HUES6 (cell line): Measurements from ENCODE around the gene BCAS3.

Experiments used
- H3K27ac ChIP-seq: 2 replicates; pipeline ENCODE4 v1.7.0; 2013; ENCODE audit warnings: low read depth, mild to moderate bottlenecking, low read length, inconsistent platforms
- H3K27me3 ChIP-seq: 2 replicates; pipeline ENCODE4 v1.6.1; 2013; ENCODE audit warnings: low read length; ENCODE audit not compliant: control insufficient read depth, insufficient read depth
- H3K36me3 ChIP-seq: 2 replicates; pipeline ENCODE4 v1.6.1; 2013; ENCODE audit warnings: low read length; ENCODE audit not compliant: control insufficient read depth, insufficient read depth
- H3K4me1 ChIP-seq: 2 replicates; pipeline ENCODE4 v1.6.1; 2013; ENCODE audit warnings: low read length; ENCODE audit not compliant: control insufficient read depth, insufficient read depth
- H3K4me3 ChIP-seq: 2 replicates; pipeline ENCODE4 v1.5.1; 2013; ENCODE audit warnings: low read depth, low read length
- H3K9ac ChIP-seq: one replicate; pipeline ENCODE4 v1.6.1; 2013; ENCODE audit warnings: mild to moderate bottlenecking, low read length
- H3K9me3 ChIP-seq: 2 replicates; pipeline ENCODE4 v1.6.1; 2013; ENCODE audit warnings: low read depth, low read length; ENCODE audit not compliant: control insufficient read depth, insufficient read depth

The BCAS3 gene

DNA sequence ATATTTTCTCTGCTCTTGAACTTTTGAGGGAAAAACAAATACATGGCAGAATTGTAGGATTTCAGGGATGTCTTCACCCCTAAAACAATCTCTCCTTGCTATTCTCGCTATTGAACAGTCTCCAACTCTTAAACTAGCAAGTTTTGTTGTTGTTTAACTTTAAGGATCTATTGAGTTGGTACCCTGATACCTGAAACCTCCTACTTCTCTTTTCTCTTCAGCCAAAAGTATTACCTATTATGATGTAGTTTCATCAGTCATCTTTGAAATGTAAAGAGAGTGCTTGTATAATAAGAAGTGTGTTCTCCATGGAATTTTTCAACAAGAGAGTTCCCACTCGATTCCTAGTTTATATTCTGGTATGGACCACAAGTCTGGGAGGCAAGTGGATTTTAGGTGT lies 510.4 kb downstream of the BCAS3 start:
- Histone ChIP-seq H3K9me3 (peaks cover 2% of the 10 kb centered on the region; the same call in 1 of the 2 replicates), H3K4me1 (peaks cover 6% of the 10 kb centered on the region; the same call in 1 of the 2 replicates), H3K4me3 (no peak overlapping the region), H3K9ac (no peak overlapping the region), H3K36me3 (no peaks in the 10 kb centered on the region), H3K27ac (no peak overlapping the region), H3K27me3 (no peaks in the 10 kb centered on the region)

- Histone ChIP-seq H3K4me1 (peaks cover 6% of the 10 kb centered on the region; the same call in 1 of the 2 replicates), H3K9ac (no peak overlapping the region), H3K27ac (no peak overlapping the region), H3K4me3 (no peak overlapping the region), H3K27me3 (no peaks in the 10 kb centered on the region), H3K36me3 (no peaks in the 10 kb centered on the region), H3K9me3 (peaks cover 2% of the 10 kb centered on the region; the same call in 1 of the 2 replicates)
These were observed 512.3 kb downstream of the BCAS3 start for GRCh38 chr17:61189968-61190367.

DNA sequence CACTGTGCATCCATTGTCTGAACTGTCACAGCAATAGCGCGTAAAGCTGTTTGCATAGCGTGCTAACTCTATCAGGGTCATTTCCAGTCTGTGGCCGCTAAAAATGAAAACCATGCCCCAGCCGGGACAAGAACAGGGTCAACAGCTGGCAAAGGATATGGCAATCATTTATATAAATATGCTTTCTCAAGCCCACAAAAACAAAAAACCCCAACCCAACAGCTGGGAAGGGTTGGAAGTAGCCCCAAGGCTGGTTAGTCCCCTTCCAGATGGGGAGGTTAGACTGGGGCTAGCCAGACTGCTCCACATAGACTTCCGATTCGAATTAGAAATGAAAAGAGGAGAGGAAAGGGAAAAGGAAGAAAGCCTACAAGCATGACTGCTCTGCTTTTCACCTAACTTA lies 518.7 kb downstream of the BCAS3 start:
- Histone ChIP-seq H3K4me1 (no peaks in the 10 kb centered on the region), H3K4me3 (no peak overlapping the region), H3K9ac (no peak overlapping the region), H3K9me3 (peaks cover 2% of the 10 kb centered on the region; the same call in 1 of the 2 replicates), H3K27me3 (no peaks in the 10 kb centered on the region), H3K36me3 (no peaks in the 10 kb centered on the region), H3K27ac (no peak overlapping the region)

DNA sequence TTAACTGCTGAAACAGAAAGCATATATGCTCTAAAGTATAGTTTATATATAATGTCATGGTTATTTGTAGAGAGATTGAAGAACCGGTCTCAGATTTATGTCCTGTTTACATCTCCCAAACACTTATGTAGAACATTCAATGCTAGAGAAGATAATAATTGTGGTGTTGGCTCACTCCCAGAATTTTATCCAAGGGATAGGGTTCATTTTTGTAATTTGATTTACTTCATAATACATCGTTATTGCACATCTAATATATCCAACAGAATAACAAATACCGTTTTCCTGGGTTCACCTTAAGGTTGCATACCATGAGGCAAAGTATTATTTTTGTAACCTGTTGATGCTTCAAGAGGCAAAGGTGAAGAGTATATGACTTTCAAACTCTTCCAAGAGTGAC lies 519.1 kb downstream of the BCAS3 start:
- no peak overlapping the region for H3K4me3 ChIP-seq
- H3K4me1 ChIP-seq: no peaks in the 10 kb centered on the region
- no peak overlapping the region for H3K27ac ChIP-seq
- peaks cover 2% of the 10 kb centered on the region; the same call in 1 of the 2 replicates for H3K9me3 ChIP-seq
- no peak overlapping the region for H3K9ac ChIP-seq
- no peaks in the 10 kb centered on the region for H3K27me3 ChIP-seq
- H3K36me3 ChIP-seq: no peaks in the 10 kb centered on the region

GRCh38 chr17:61199431-61200338 lies 522.0 kb downstream of the BCAS3 start:
- H3K27me3 ChIP-seq: no peaks in the 10 kb centered on the region
- no peak overlapping the region for H3K27ac ChIP-seq
- H3K9ac ChIP-seq: no peak overlapping the region
- H3K9me3 ChIP-seq: no peaks in the 10 kb centered on the region
- peaks cover 7% of the 10 kb centered on the region; the same call in 1 of the 2 replicates for H3K4me1 ChIP-seq
- no peaks in the 10 kb centered on the region for H3K36me3 ChIP-seq
- no peak overlapping the region for H3K4me3 ChIP-seq

GRCh38 chr17:61200339-61200715 lies 522.7 kb downstream of the BCAS3 start:
- H3K27ac ChIP-seq: no peak overlapping the region
- peaks cover 7% of the 10 kb centered on the region; the same call in 1 of the 2 replicates for H3K4me1 ChIP-seq
- no peaks in the 10 kb centered on the region for H3K36me3 ChIP-seq
- H3K9me3 ChIP-seq: no peaks in the 10 kb centered on the region
- H3K9ac ChIP-seq: no peak overlapping the region
- no peak overlapping the region for H3K4me3 ChIP-seq
- no peaks in the 10 kb centered on the region for H3K27me3 ChIP-seq

DNA sequence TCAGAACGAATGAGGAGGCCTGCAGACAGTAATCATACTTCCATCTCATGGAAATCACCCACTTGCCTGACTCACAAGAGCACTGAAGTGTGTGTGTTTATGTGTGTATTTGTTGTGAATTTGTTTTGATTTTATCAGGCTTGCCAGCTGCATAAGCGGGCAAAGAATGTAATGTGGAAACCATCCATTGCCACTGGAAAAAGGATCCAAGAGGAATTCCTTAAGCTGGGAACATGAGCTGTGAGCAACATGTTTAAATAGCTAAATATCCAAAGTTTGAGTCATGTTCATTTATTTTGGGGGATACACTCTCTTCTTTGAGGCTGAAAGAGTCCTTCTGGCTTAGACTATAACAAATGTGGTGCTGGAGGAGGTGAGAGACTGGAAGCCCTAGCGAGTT lies 523.6 kb downstream of the BCAS3 start:
- Histone ChIP-seq H3K4me3 (no peak overlapping the region), H3K9ac (no peak overlapping the region), H3K27ac (no peak overlapping the region), H3K27me3 (no peaks in the 10 kb centered on the region), H3K9me3 (no peaks in the 10 kb centered on the region), H3K36me3 (no peaks in the 10 kb centered on the region), H3K4me1 (peaks cover 7% of the 10 kb centered on the region; the same call in 1 of the 2 replicates)

GRCh38 chr17:61202564-61202963 lies 524.9 kb downstream of the BCAS3 start:
- H3K4me1 ChIP-seq: peaks cover 7% of the 10 kb centered on the region; the same call in 1 of the 2 replicates
- no peaks in the 10 kb centered on the region for H3K27me3 ChIP-seq
- H3K27ac ChIP-seq: no peak overlapping the region
- H3K9me3 ChIP-seq: no peaks in the 10 kb centered on the region
- no peak overlapping the region for H3K4me3 ChIP-seq
- H3K36me3 ChIP-seq: no peaks in the 10 kb centered on the region
- H3K9ac ChIP-seq: no peak overlapping the region

DNA sequence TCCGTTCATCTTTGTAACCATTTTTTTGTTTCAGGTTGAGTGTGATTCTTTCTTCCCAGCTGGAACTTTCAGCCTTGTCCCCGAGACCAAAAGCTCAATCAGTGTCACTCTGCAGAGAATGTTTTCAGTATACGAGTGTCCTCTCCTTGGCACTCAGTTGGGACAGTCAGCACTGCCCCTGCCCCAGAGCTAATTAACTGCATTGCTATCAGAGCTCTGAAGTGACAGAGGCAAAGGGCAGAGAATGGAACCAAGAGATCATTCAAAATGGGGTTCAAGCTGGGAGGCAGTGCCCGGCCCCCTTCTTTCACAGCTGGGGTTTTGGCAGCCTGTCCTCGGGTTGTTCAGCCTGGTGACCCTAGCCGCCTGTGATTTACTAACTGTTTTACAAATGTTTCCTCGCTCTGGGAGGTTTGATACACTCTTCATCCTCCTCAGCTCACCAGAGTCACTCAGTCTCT lies 526.0 kb downstream of the BCAS3 start:
- Histone ChIP-seq H3K9me3 (no peaks in the 10 kb centered on the region), H3K27ac (no peak overlapping the region), H3K4me3 (no peak overlapping the region), H3K4me1 (peaks cover 11% of the 10 kb centered on the region; the same call in 1 of the 2 replicates), H3K27me3 (no peaks in the 10 kb centered on the region), H3K9ac (no peak overlapping the region), H3K36me3 (no peaks in the 10 kb centered on the region)

DNA sequence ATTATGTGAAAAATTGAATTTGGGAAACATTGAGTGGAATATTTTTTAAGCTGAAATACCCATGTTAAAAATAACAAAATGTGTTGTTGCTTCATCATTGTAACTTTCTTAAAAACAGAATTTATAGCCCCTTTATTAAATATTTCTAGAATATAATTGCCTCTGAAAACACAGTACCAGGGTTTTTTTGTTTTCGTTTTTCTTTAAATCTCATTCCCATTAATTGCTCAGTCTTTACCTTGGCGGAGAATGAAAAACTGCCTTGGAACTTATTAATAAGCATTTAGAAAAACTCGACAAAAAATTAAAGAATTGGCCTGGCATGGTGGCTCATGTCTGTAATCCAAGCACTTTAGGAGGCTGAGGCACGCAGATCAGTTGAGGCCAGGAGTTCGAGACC lies 526.8 kb downstream of the BCAS3 start:
- H3K9ac ChIP-seq: no peak overlapping the region
- peaks cover 11% of the 10 kb centered on the region; the same call in 1 of the 2 replicates for H3K4me1 ChIP-seq
- no peaks in the 10 kb centered on the region for H3K9me3 ChIP-seq
- no peak overlapping the region for H3K27ac ChIP-seq
- no peaks in the 10 kb centered on the region for H3K36me3 ChIP-seq
- H3K27me3 ChIP-seq: no peaks in the 10 kb centered on the region
- H3K4me3 ChIP-seq: no peak overlapping the region

- Histone ChIP-seq H3K27ac (no peak overlapping the region), H3K27me3 (no peaks in the 10 kb centered on the region), H3K9me3 (no peaks in the 10 kb centered on the region), H3K9ac (no peak overlapping the region), H3K36me3 (no peaks in the 10 kb centered on the region), H3K4me3 (no peak overlapping the region), H3K4me1 (peaks cover 11% of the 10 kb centered on the region; the same call in 1 of the 2 replicates)
These were observed 527.8 kb downstream of the BCAS3 start for GRCh38 chr17:61205401-61205800.
